Activated T-cell treated with anti-CD3 and anti-CD28 coated beads, Interleukin-2, amount 50 U/mL, for 24 hours (primary cell): ENCODE measurements around the gene TMEM62.
"Not testable (repeated sequence)": the region's sequence is repeated elsewhere in the genome, so short reads cannot be mapped to it uniquely, and the experiment has no call there.

Source experiments
- DNase-seq: peaks from one replicate; pipeline ENCODE4 v3.0.0-alpha.2; 2020
- H3K27ac Mint-ChIP-seq: 2 replicates; pipeline ENCODE4 v1.8.0; 2020; ENCODE audit warnings: mild to moderate bottlenecking, mixed read lengths
- H3K27me3 Mint-ChIP-seq: 2 replicates; pipeline ENCODE4 v1.8.0; 2020; ENCODE audit warnings: mixed read lengths
- H3K36me3 Mint-ChIP-seq: 2 replicates; pipeline ENCODE4 v1.8.0; 2020; ENCODE audit warnings: low read depth, mixed read lengths
- H3K4me1 Mint-ChIP-seq: 2 replicates; pipeline ENCODE4 v1.8.0; 2020; ENCODE audit warnings: low read depth, mixed read lengths
- H3K4me3 Mint-ChIP-seq: 2 replicates; pipeline ENCODE4 v1.8.0; 2020; ENCODE audit warnings: mild to moderate bottlenecking, moderate library complexity, mixed read lengths
- H3K9me3 Mint-ChIP-seq: 2 replicates; pipeline ENCODE4 v1.8.0; 2020; ENCODE audit warnings: mixed read lengths

TMEM62 gene

GRCh38 chr15:43215961-43216360 lies 82.6 kb downstream of the TMEM62 start:
- H3K36me3 Mint-ChIP-seq = no peaks in the 10 kb centered on the region
- H3K27me3 Mint-ChIP-seq = no peaks in the 10 kb centered on the region
- H3K4me3 Mint-ChIP-seq = no peak overlapping the region

GRCh38 chr15:43218908-43219706 lies 85.7 kb downstream of the TMEM62 start:
- DNase-seq = no peak
- Mint-ChIP-seq H3K9me3 (no peaks in the 10 kb centered on the region), H3K27me3 (no peaks in the 10 kb centered on the region), H3K27ac (no peak overlapping the region), H3K4me1 (no peaks in the 10 kb centered on the region), H3K36me3 (no peaks in the 10 kb centered on the region), H3K4me3 (no peak overlapping the region)

More at GRCh38 chr15:43215961-43216360, 82.6 kb downstream of the TMEM62 start:
- Mint-ChIP-seq H3K27ac (no peak overlapping the region), H3K9me3 (no peaks in the 10 kb centered on the region), H3K4me1 (no peaks in the 10 kb centered on the region)
- no peak for DNase-seq

GRCh38 chr15:43219929-43220928 lies 86.8 kb downstream of the TMEM62 start:
- Mint-ChIP-seq H3K27ac (no peak overlapping the region), H3K36me3 (no peaks in the 10 kb centered on the region), H3K4me3 (no peak overlapping the region)

DNA sequence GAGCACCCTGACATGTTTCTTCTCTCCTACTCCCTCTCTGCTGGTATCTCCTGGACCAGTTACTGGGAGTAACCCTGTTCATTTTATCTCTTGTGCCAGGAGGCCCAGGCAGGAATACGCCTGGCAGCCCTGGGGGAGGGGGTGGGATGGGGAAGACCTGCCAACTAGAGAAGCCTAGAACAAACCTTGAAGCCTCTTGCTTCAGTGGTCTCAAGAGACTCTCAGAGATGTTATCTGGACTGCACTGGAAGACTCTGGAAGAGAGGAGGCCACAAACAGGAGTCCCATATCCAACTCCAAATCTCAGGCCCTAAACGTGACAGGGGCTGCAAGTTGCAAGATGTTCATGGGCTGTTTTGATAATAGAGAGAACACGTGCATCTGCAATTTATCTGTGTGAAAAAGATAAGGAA lies 87.6 kb downstream of the TMEM62 start, which contains the start of gene EPB42:
Gene EPB42, minus strand, starts transcription at position 28 of the 413 bp plus-strand sequence. CDS start 193 bp downstream, outside the sequence.
- no peak for DNase-seq
- Mint-ChIP-seq H3K9me3 (no peaks in the 10 kb centered on the region), H3K27me3 (peaks cover 8% of the 10 kb centered on the region), H3K4me1 (peaks cover 5% of the 10 kb centered on the region), H3K27ac (no peak within 1 kb of the TSS), H3K4me3 (no peak within 1 kb of the TSS), H3K36me3 (no peaks in the 10 kb centered on the region)

More at GRCh38 chr15:43219929-43220928, 86.8 kb downstream of the TMEM62 start:
- H3K9me3 Mint-ChIP-seq = no peaks in the 10 kb centered on the region
- H3K4me1 Mint-ChIP-seq = no peaks in the 10 kb centered on the region
- no peak for DNase-seq
- H3K27me3 Mint-ChIP-seq = peaks cover under 1% of the 10 kb centered on the region

- H3K4me3 Mint-ChIP-seq = no peak overlapping the region
- H3K27ac Mint-ChIP-seq = no peak overlapping the region
- no peaks in the 10 kb centered on the region for H3K9me3 Mint-ChIP-seq
- peaks cover 6% of the 10 kb centered on the region for H3K4me1 Mint-ChIP-seq
- peaks cover 10% of the 10 kb centered on the region for H3K27me3 Mint-ChIP-seq
- DNase-seq = no peak
- no peaks in the 10 kb centered on the region for H3K36me3 Mint-ChIP-seq
Observed at GRCh38 chr15:43221422-43221821, 88.0 kb downstream of the TMEM62 start.

GRCh38 chr15:43225201-43225949 lies 92.0 kb downstream of the TMEM62 start:
- H3K36me3 Mint-ChIP-seq = no peaks in the 10 kb centered on the region
- peaks cover 6% of the 10 kb centered on the region for H3K4me1 Mint-ChIP-seq
- H3K27me3 Mint-ChIP-seq = peaks cover 10% of the 10 kb centered on the region
- no peaks in the 10 kb centered on the region for H3K9me3 Mint-ChIP-seq
- no peak overlapping the region for H3K27ac Mint-ChIP-seq
- no peak overlapping the region for H3K4me3 Mint-ChIP-seq
- peak; percentile 43 for DNase-seq

- not testable (repeated sequence) for DNase-seq, H3K9me3 Mint-ChIP-seq, H3K27ac Mint-ChIP-seq, H3K36me3 Mint-ChIP-seq, H3K4me3 Mint-ChIP-seq, H3K4me1 Mint-ChIP-seq
- H3K27me3 Mint-ChIP-seq = peaks cover 10% of the 10 kb centered on the region
Observed at GRCh38 chr15:43225950-43226255, 92.5 kb downstream of the TMEM62 start.

- H3K27ac Mint-ChIP-seq = no peak overlapping the region
- no peak overlapping the region for H3K4me3 Mint-ChIP-seq
Observed at GRCh38 chr15:43226436-43227305, 93.3 kb downstream of the TMEM62 start.

GRCh38 chr15:43229977-43230376 lies 96.6 kb downstream of the TMEM62 start:
- Mint-ChIP-seq H3K27ac (no peak overlapping the region), H3K9me3 (no peaks in the 10 kb centered on the region), H3K4me3 (no peak overlapping the region), H3K27me3 (peaks cover 10% of the 10 kb centered on the region), H3K4me1 (peaks cover 6% of the 10 kb centered on the region), H3K36me3 (no peaks in the 10 kb centered on the region)
- DNase-seq = no peak

More at GRCh38 chr15:43226436-43227305, 93.3 kb downstream of the TMEM62 start:
- Mint-ChIP-seq H3K27me3 (peaks cover 10% of the 10 kb centered on the region), H3K9me3 (no peaks in the 10 kb centered on the region), H3K4me1 (peaks cover 6% of the 10 kb centered on the region), H3K36me3 (no peaks in the 10 kb centered on the region)
- DNase-seq = no peak

- DNase-seq = no peak
- Mint-ChIP-seq H3K4me3 (no peak overlapping the region), H3K4me1 (peaks cover 4% of the 10 kb centered on the region), H3K27me3 (peaks cover 6% of the 10 kb centered on the region), H3K27ac (no peak overlapping the region), H3K9me3 (no peaks in the 10 kb centered on the region), H3K36me3 (no peaks in the 10 kb centered on the region)
Observed at GRCh38 chr15:43230640-43231115, 97.3 kb downstream of the TMEM62 start.

- H3K27ac Mint-ChIP-seq = no peak overlapping the region
- H3K27me3 Mint-ChIP-seq = no peaks in the 10 kb centered on the region
- H3K4me3 Mint-ChIP-seq = no peak overlapping the region
- DNase-seq = no peak
- no peaks in the 10 kb centered on the region for H3K36me3 Mint-ChIP-seq
- H3K9me3 Mint-ChIP-seq = no peaks in the 10 kb centered on the region
- no peaks in the 10 kb centered on the region for H3K4me1 Mint-ChIP-seq
Observed at GRCh38 chr15:43232289-43232874, 99.0 kb downstream of the TMEM62 start.
